ENCODE data around the gene FILIP1L.
A peak's percentile ranks its signal among the peaks of the same experiment; 100 is the strongest.

FILIP1L gene

GRCh38 chr3:100042166-100042981 is 71.9 kb downstream of the FILIP1L start:
- Histone ChIP-seq H3K4me3 (ENCODE audit: low read length in 2 of 2) (no peak overlapping the region), H3K27ac (ENCODE audit: low read length) (peak overlapping the region; percentile 83), H3K9me3 (ENCODE audit: control insufficient read depth in 2 of 2, low read length in 2 of 2) (no peaks in the 10 kb centered on the region), H3K4me1 (ENCODE audit: control insufficient read depth, insufficient read depth, low read length) (peaks cover 28% of the 10 kb centered on the region), H3K36me3 (ENCODE audit: control insufficient read depth in 2 of 2, insufficient read depth in 2 of 2, low read length in 2 of 2) (no peaks in the 10 kb centered on the region), H3K9ac (ENCODE audit: low read length in 2 of 2) (peak overlapping the region; percentile 22 to 70), H3K27me3 (ENCODE audit: control insufficient read depth in 1 of 2, insufficient read depth in 2 of 2, low read length in 2 of 2) (no peaks in the 10 kb centered on the region)

GRCh38 chr3:100041328-100041749 is 73.0 kb downstream of the FILIP1L start:
- peak overlapping the region in 1 of 2 donors; percentile 14 for H3K4me3 ChIP-seq (ENCODE audit: low read length in 2 of 2)
- peak overlapping the region; percentile 83 for H3K27ac ChIP-seq (ENCODE audit: low read length)
- H3K9me3 ChIP-seq (ENCODE audit: control insufficient read depth in 2 of 2, low read length in 2 of 2): no peaks in the 10 kb centered on the region
- H3K36me3 ChIP-seq (ENCODE audit: control insufficient read depth in 2 of 2, insufficient read depth in 2 of 2, low read length in 2 of 2): no peaks in the 10 kb centered on the region
- no peaks in the 10 kb centered on the region for H3K27me3 ChIP-seq (ENCODE audit: control insufficient read depth in 1 of 2, insufficient read depth in 2 of 2, low read length in 2 of 2)
- H3K4me1 ChIP-seq (ENCODE audit: control insufficient read depth, insufficient read depth, low read length): peaks cover 28% of the 10 kb centered on the region
- H3K9ac ChIP-seq (ENCODE audit: low read length in 2 of 2): peak overlapping the region; percentile 22 to 70

GRCh38 chr3:100040451-100041225 is 73.7 kb downstream of the FILIP1L start:
- Histone ChIP-seq H3K36me3 (ENCODE audit: control insufficient read depth in 2 of 2, insufficient read depth in 2 of 2, low read length in 2 of 2) (no peaks in the 10 kb centered on the region), H3K27ac (ENCODE audit: low read length) (peak overlapping the region; percentile 83), H3K9me3 (ENCODE audit: control insufficient read depth in 2 of 2, low read length in 2 of 2) (no peaks in the 10 kb centered on the region), H3K27me3 (ENCODE audit: control insufficient read depth in 1 of 2, insufficient read depth in 2 of 2, low read length in 2 of 2) (no peaks in the 10 kb centered on the region), H3K9ac (ENCODE audit: low read length in 2 of 2) (peak overlapping the region; percentile 14 to 21), H3K4me1 (ENCODE audit: control insufficient read depth, insufficient read depth, low read length) (peaks cover 26% of the 10 kb centered on the region), H3K4me3 (ENCODE audit: low read length in 2 of 2) (peak overlapping the region in 1 of 2 donors; percentile 14)

GRCh38 chr3:100039075-100039474 is 75.2 kb downstream of the FILIP1L start:
- Histone ChIP-seq H3K4me3 (ENCODE audit: low read length in 2 of 2) (no peak overlapping the region), H3K9ac (ENCODE audit: low read length in 2 of 2) (no peak overlapping the region), H3K9me3 (ENCODE audit: control insufficient read depth in 2 of 2, low read length in 2 of 2) (no peaks in the 10 kb centered on the region), H3K4me1 (ENCODE audit: control insufficient read depth, insufficient read depth, low read length) (peaks cover 25% of the 10 kb centered on the region), H3K36me3 (ENCODE audit: control insufficient read depth in 2 of 2, insufficient read depth in 2 of 2, low read length in 2 of 2) (no peaks in the 10 kb centered on the region), H3K27me3 (ENCODE audit: control insufficient read depth in 1 of 2, insufficient read depth in 2 of 2, low read length in 2 of 2) (no peaks in the 10 kb centered on the region), H3K27ac (ENCODE audit: low read length) (no peak overlapping the region)

GRCh38 chr3:100033903-100034471 is 80.3 kb downstream of the FILIP1L start:
- no peaks in the 10 kb centered on the region for H3K9me3 ChIP-seq (ENCODE audit: control insufficient read depth in 2 of 2, low read length in 2 of 2)
- no peak overlapping the region for H3K9ac ChIP-seq (ENCODE audit: low read length in 2 of 2)
- no peaks in the 10 kb centered on the region for H3K36me3 ChIP-seq (ENCODE audit: control insufficient read depth in 2 of 2, insufficient read depth in 2 of 2, low read length in 2 of 2)
- H3K27me3 ChIP-seq (ENCODE audit: control insufficient read depth in 1 of 2, insufficient read depth in 2 of 2, low read length in 2 of 2): no peaks in the 10 kb centered on the region
- no peak overlapping the region for H3K27ac ChIP-seq (ENCODE audit: low read length)
- H3K4me3 ChIP-seq (ENCODE audit: low read length in 2 of 2): no peak overlapping the region
- peaks cover 7% of the 10 kb centered on the region for H3K4me1 ChIP-seq (ENCODE audit: control insufficient read depth, insufficient read depth, low read length)

GRCh38 chr3:100033184-100033583 is 81.1 kb downstream of the FILIP1L start:
- Histone ChIP-seq H3K4me1 (ENCODE audit: control insufficient read depth, insufficient read depth, low read length) (peaks cover 7% of the 10 kb centered on the region), H3K36me3 (ENCODE audit: control insufficient read depth in 2 of 2, insufficient read depth in 2 of 2, low read length in 2 of 2) (no peaks in the 10 kb centered on the region)

GRCh38 chr3:100032243-100032642 is 82.1 kb downstream of the FILIP1L start:
- H3K4me1 ChIP-seq (ENCODE audit: control insufficient read depth, insufficient read depth, low read length): peaks cover 7% of the 10 kb centered on the region
- H3K4me3 ChIP-seq (ENCODE audit: low read length in 2 of 2): peak overlapping the region in 1 of 2 donors; percentile 26
- no peak overlapping the region for H3K27ac ChIP-seq (ENCODE audit: low read length)
- no peaks in the 10 kb centered on the region for H3K36me3 ChIP-seq (ENCODE audit: control insufficient read depth in 2 of 2, insufficient read depth in 2 of 2, low read length in 2 of 2)
- H3K9me3 ChIP-seq (ENCODE audit: control insufficient read depth in 2 of 2, low read length in 2 of 2): no peaks in the 10 kb centered on the region
- H3K27me3 ChIP-seq (ENCODE audit: control insufficient read depth in 1 of 2, insufficient read depth in 2 of 2, low read length in 2 of 2): no peaks in the 10 kb centered on the region
- H3K9ac ChIP-seq (ENCODE audit: low read length in 2 of 2): no peak overlapping the region

More at GRCh38 chr3:100033184-100033583, 81.1 kb downstream of the FILIP1L start:
- Histone ChIP-seq H3K4me3 (ENCODE audit: low read length in 2 of 2) (no peak overlapping the region), H3K27ac (ENCODE audit: low read length) (peak overlapping the region; percentile 3), H3K9me3 (ENCODE audit: control insufficient read depth in 2 of 2, low read length in 2 of 2) (no peaks in the 10 kb centered on the region), H3K27me3 (ENCODE audit: control insufficient read depth in 1 of 2, insufficient read depth in 2 of 2, low read length in 2 of 2) (no peaks in the 10 kb centered on the region), H3K9ac (ENCODE audit: low read length in 2 of 2) (no peak overlapping the region)

GRCh38 chr3:100030914-100031425 is 83.3 kb downstream of the FILIP1L start:
- Histone ChIP-seq H3K27me3 (ENCODE audit: control insufficient read depth in 1 of 2, insufficient read depth in 2 of 2, low read length in 2 of 2) (no peaks in the 10 kb centered on the region), H3K4me3 (ENCODE audit: low read length in 2 of 2) (no peak overlapping the region), H3K4me1 (ENCODE audit: control insufficient read depth, insufficient read depth, low read length) (peaks cover 7% of the 10 kb centered on the region), H3K9me3 (ENCODE audit: control insufficient read depth in 2 of 2, low read length in 2 of 2) (no peaks in the 10 kb centered on the region), H3K27ac (ENCODE audit: low read length) (no peak overlapping the region), H3K36me3 (ENCODE audit: control insufficient read depth in 2 of 2, insufficient read depth in 2 of 2, low read length in 2 of 2) (no peaks in the 10 kb centered on the region), H3K9ac (ENCODE audit: low read length in 2 of 2) (no peak overlapping the region)

- no peaks in the 10 kb centered on the region for H3K27me3 ChIP-seq (ENCODE audit: control insufficient read depth in 1 of 2, insufficient read depth in 2 of 2, low read length in 2 of 2)
- no peaks in the 10 kb centered on the region for H3K9me3 ChIP-seq (ENCODE audit: control insufficient read depth in 2 of 2, low read length in 2 of 2)
- H3K4me1 ChIP-seq (ENCODE audit: control insufficient read depth, insufficient read depth, low read length): peaks cover 7% of the 10 kb centered on the region
- H3K36me3 ChIP-seq (ENCODE audit: control insufficient read depth in 2 of 2, insufficient read depth in 2 of 2, low read length in 2 of 2): no peaks in the 10 kb centered on the region
- H3K9ac ChIP-seq (ENCODE audit: low read length in 2 of 2): no peak overlapping the region
- no peak overlapping the region for H3K27ac ChIP-seq (ENCODE audit: low read length)
- H3K4me3 ChIP-seq (ENCODE audit: low read length in 2 of 2): no peak overlapping the region
Measured at GRCh38 chr3:100030346-100030745, 84.0 kb downstream of the FILIP1L start.

- Histone ChIP-seq H3K4me1 (ENCODE audit: control insufficient read depth, insufficient read depth, low read length) (peaks cover 9% of the 10 kb centered on the region), H3K4me3 (ENCODE audit: low read length in 2 of 2) (no peak overlapping the region), H3K9ac (ENCODE audit: low read length in 2 of 2) (no peak overlapping the region), H3K27me3 (ENCODE audit: control insufficient read depth in 1 of 2, insufficient read depth in 2 of 2, low read length in 2 of 2) (no peaks in the 10 kb centered on the region), H3K27ac (ENCODE audit: low read length) (no peak overlapping the region), H3K36me3 (ENCODE audit: control insufficient read depth in 2 of 2, insufficient read depth in 2 of 2, low read length in 2 of 2) (no peaks in the 10 kb centered on the region), H3K9me3 (ENCODE audit: control insufficient read depth in 2 of 2, low read length in 2 of 2) (no peaks in the 10 kb centered on the region)
Measured at GRCh38 chr3:100029689-100030088, 84.6 kb downstream of the FILIP1L start.
